Transverse colon (tissue), 4 donors: ENCODE results near the gene TNK2. TPM values are rescaled to one million over a fixed set of nuclear protein-coding genes. Genes with fewer than 3 reads are reported as not detected.
"Not testable (repeated sequence)": the region's sequence is repeated elsewhere in the genome, so short reads cannot be mapped to it uniquely, and the experiment has no call there.

Source experiments
- DNase-seq: peaks from one replicate; pipeline ENCODE4 v3.0.0-alpha.2; 2019
- H3K27ac ChIP-seq, 4 donors: fragments of 200-600 bp; sonication (generic); 2 replicates each; pipeline ENCODE4 v1.5.1; 2016 to 2018; ENCODE audit warnings: inconsistent platforms in 4 of 4
- H3K27me3 ChIP-seq: fragments of 200-600 bp; sonication (generic); 2 replicates; pipeline ENCODE4 v1.5.1; 2017; ENCODE audit warnings: inconsistent platforms
- H3K36me3 ChIP-seq, 4 donors: fragments of 200-600 bp; sonication (generic); 2 replicates each; pipeline ENCODE4 v1.5.1; 2017 to 2019; ENCODE audit warnings: inconsistent platforms in 4 of 4
- H3K4me1 ChIP-seq, 4 donors: fragments of 200-600 bp; sonication (generic); 2 replicates each; pipeline ENCODE4 v1.5.1; 2017 to 2020; ENCODE audit warnings: inconsistent platforms in 4 of 4
- H3K4me3 ChIP-seq, 4 donors: fragments of 200-600 bp; sonication (generic); 1 replicate in 1 of 4; 2 replicates in 3 of 4; pipeline versions ENCODE4 v1.5.1 to v1.6.1; 2017 to 2019; ENCODE audit warnings: inconsistent platforms in 4 of 4
- H3K9me3 ChIP-seq, 2 donors: fragments of 200-600 bp; sonication (generic); 2 replicates each; pipeline ENCODE4 v1.5.1; 2017 to 2019; ENCODE audit warnings: inconsistent platforms in 2 of 2
- EP300 ChIP-seq: sonication (generic); formaldehyde crosslinking; IDR thresholded peaks from one replicate; pipeline ENCODE4 v1.6.1; 2017; ENCODE audit warnings: antibody characterized with exemption, low read depth
- POLR2A ChIP-seq: fragments of 450-650 bp; IDR thresholded peaks from one replicate; pipeline ENCODE4 v1.6.1; 2016; ENCODE audit warnings: antibody characterized with exemption, mild to moderate bottlenecking, moderate library complexity
- POLR2AphosphoS5 ChIP-seq, 3 donors: sonication (generic); formaldehyde crosslinking; IDR thresholded peaks; one replicate each; pipeline ENCODE4 v1.6.1; 2016; ENCODE audit warnings: antibody characterized with exemption in 3 of 3
- WGBS, 2 donors: methylation state at CpG; one replicate each; pipeline ENCODE4 v1.1.5; 2018; ENCODE audit warnings: low coverage in 1 of 2; 5-methylcytosine and 5-hydroxymethylcytosine counted together
- in situ Hi-C, 4 donors: fragments of 200-750 bp; cut with MboI; loops; one replicate each; pipeline versions ENCODE4 v1.15.0 to v1.15.1; 2017; ENCODE audit warnings: low sequenced_read_pairs in 3 of 4, low pct_ligation_motif_present in 1 of 4, low pct_unique_long_range_greater_than_20kb in 1 of 4
- intact Hi-C: fragments of 100-400 bp; cut with DNase I; formaldehyde crosslinking; loops from one replicate; pipeline ENCODE4 v1.15.1; 2023; ENCODE audit warnings: low total_unique reads
- total RNA-seq, 4 donors: library from RNA; depleted of rRNA; stranded (reverse); fragments of >200 nt; gene quantifications; one replicate each; pipeline ENCODE4 v1.1.0, GENCODE V29; 2016
- TF ChIP-seq, protein P1 (sequence below), 5 experiments: fragments of 200-600 bp in 3 of 5; fragments of 450-650 bp in 2 of 5; sonication (generic) in 3 of 5; IDR thresholded peaks; 1 replicate in 2 of 5; 2 replicates in 3 of 5; pipeline ENCODE4 v1.5.1; 2016 to 2017; ENCODE audit warnings: antibody characterized with exemption in 5 of 5, inconsistent platforms in 3 of 5, mild to moderate bottlenecking in 2 of 5, moderate library complexity in 1 of 5

TNK2 gene
- total RNA-seq, 4 donors from 2014 or later: 19.1 to 74.1 (median 21.3) TPM

DNA sequence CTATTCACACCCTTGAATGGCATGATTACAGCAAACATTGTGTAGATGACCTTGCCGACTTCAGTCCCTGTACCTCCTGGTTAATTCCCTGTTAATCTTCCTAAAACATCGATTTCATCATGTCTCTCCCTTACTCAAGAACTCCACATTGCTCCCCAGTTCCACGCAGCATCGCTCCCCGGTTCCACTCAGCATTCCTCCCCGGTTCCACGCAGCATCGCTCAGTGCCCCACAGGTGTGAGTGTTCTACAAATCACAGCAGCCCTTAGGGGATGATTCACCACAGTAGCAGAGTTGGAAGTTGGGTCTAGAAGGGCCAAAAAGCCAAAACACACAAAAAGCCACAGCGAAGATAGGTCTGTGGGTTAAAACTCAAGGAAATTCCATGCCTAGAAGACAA is 8.6 kb upstream of the TNK2 start:
- H3K4me3 ChIP-seq: no peak overlapping the region
- WGBS, 2 donors: 91% methylated on average over 9 of the region's 9 CpGs; no CpG with 5 or more reads in 1 of the 2 donors
- peaks cover 0 to 8% (median 7%) of the 10 kb centered on the region in 4 donors for H3K4me1 ChIP-seq
- no peak for DNase-seq
- H3K27me3 ChIP-seq: no peaks in the 10 kb centered on the region
- intact Hi-C loops (no loop called here), in situ Hi-C loops (loop anchor here in 1 of 4 donors (10.0 kb wide), 1 partner anchor 52 kb away; no protein-coding TSS in a partner anchor)
- H3K27ac ChIP-seq: no peak overlapping the region
- no peak for TF ChIP-seq POLR2A
- TF ChIP-seq, protein P1, sequence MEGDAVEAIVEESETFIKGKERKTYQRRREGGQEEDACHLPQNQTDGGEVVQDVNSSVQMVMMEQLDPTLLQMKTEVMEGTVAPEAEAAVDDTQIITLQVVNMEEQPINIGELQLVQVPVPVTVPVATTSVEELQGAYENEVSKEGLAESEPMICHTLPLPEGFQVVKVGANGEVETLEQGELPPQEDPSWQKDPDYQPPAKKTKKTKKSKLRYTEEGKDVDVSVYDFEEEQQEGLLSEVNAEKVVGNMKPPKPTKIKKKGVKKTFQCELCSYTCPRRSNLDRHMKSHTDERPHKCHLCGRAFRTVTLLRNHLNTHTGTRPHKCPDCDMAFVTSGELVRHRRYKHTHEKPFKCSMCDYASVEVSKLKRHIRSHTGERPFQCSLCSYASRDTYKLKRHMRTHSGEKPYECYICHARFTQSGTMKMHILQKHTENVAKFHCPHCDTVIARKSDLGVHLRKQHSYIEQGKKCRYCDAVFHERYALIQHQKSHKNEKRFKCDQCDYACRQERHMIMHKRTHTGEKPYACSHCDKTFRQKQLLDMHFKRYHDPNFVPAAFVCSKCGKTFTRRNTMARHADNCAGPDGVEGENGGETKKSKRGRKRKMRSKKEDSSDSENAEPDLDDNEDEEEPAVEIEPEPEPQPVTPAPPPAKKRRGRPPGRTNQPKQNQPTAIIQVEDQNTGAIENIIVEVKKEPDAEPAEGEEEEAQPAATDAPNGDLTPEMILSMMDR (IDR thresholded peaks at IDR 0.05): no peak
- no peak for TF ChIP-seq EP300
- no peak for TF ChIP-seq POLR2AphosphoS5 (IDR thresholded peaks at IDR 0.05)
- no peaks in the 10 kb centered on the region for H3K9me3 ChIP-seq
- no peaks in the 10 kb centered on the region for H3K36me3 ChIP-seq

DNA sequence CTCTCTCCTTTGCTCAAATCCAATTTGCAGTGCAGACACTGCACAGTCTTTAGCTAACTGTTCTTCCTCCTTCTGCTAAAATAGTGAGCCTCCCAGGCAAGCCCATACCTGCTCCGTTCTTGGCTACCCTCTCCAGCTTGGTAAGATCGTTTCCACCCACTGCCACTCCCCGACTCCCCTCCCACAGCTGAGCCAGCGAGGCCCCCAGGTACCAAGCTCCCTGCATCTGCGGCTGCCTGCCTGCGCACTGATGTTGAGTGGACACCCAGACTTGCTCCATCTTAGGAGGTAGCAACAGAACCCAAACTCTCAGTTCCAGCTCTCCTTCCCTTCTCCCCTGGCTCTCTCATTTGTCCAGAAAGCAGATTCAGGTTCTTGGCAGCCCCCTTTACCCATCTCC is 7.9 kb upstream of the TNK2 start:
- H3K4me1 ChIP-seq: peaks cover 0 to 8% (median 7%) of the 10 kb centered on the region in 4 donors
- H3K4me3 ChIP-seq: no peak overlapping the region
- no peak overlapping the region for H3K27ac ChIP-seq
- H3K36me3 ChIP-seq: no peaks in the 10 kb centered on the region
- in situ Hi-C loops (loop anchor here in 1 of 4 donors (10.0 kb wide), 1 partner anchor 51 kb away; no protein-coding TSS in a partner anchor), intact Hi-C loops (no loop called here)
- TF ChIP-seq POLR2AphosphoS5 (IDR thresholded peaks at IDR 0.05): no peak
- no peak for TF ChIP-seq EP300
- no peak for TF ChIP-seq POLR2A
- TF ChIP-seq, protein P1 (IDR thresholded peaks at IDR 0.05): no peak
- WGBS, 2 donors: 74% methylated on average over 6 of the region's 6 CpGs; no CpG with 5 or more reads in 1 of the 2 donors
- H3K27me3 ChIP-seq: no peaks in the 10 kb centered on the region
- DNase-seq: no peak
- no peaks in the 10 kb centered on the region for H3K9me3 ChIP-seq

DNA sequence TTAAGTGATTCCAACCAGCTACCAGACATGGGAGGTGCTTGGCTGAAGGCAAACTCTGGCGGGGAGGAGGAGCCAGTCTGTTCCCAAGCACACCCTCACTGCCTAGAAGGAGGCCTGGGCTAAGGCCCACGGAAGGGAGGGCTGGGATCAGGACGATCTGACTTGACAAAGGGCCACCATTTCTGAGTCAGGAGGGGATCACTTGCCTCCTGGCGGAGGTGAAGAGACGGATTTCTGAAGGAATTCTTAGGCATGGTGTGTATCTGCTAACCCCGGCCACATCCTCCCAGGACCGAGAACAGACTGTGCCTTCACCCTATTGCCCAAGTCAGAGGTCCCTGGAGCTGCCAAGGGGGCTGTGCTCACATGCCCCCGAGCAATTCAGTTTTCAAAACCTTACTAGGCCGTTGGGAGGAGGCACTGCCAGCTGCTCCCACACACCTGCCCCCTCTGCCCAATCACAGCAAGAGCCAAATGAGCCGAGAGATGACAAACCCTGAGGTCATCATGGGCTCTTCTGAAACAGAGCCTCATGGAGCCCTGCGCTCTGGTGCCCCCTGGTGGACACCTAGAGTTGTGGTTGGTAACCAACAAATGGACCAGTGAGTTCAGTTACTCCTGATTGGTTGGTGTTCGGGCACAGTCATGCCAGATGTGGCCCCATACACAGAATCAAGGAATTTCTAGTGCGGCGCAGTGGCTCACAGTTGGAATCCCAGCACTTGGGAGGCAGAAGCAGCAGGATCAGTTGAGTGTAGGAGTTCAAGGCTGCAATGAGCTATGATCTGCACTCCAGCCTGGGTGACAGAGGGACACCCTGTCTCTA is 6.5 kb upstream of the TNK2 start:
- no peak overlapping the region for H3K4me3 ChIP-seq
- in situ Hi-C loops (loop anchor here in 2 of 4 donors (5.0 to 10.0 kb wide), 2 partner anchors 50 to 53 kb away; no protein-coding TSS in a partner anchor), intact Hi-C loops (loop anchor here (5.0 kb wide), 1 partner anchor 53 kb away; no protein-coding TSS in a partner anchor)
- peak; percentile 94 for DNase-seq
- WGBS, 2 donors: 28% methylated on average over 13 of the region's 14 CpGs; no CpG with 5 or more reads in 1 of the 2 donors
- H3K27ac ChIP-seq: peak overlapping the region; percentile 61 to 85 (median 70)
- no peaks in the 10 kb centered on the region for H3K27me3 ChIP-seq
- H3K9me3 ChIP-seq: no peaks in the 10 kb centered on the region
- peaks cover 0 to 16% (median 9%) of the 10 kb centered on the region in 4 donors for H3K4me1 ChIP-seq
- no peaks in the 10 kb centered on the region for H3K36me3 ChIP-seq
- peak in 1 of 3 donors; percentile 44 for TF ChIP-seq POLR2AphosphoS5 (IDR thresholded peaks at IDR 0.05)
- TF ChIP-seq POLR2A: no peak
- TF ChIP-seq EP300: no peak
- TF ChIP-seq, protein P1 (IDR thresholded peaks at IDR 0.05): peak; percentile 94 to 97 (median 96)

DNA sequence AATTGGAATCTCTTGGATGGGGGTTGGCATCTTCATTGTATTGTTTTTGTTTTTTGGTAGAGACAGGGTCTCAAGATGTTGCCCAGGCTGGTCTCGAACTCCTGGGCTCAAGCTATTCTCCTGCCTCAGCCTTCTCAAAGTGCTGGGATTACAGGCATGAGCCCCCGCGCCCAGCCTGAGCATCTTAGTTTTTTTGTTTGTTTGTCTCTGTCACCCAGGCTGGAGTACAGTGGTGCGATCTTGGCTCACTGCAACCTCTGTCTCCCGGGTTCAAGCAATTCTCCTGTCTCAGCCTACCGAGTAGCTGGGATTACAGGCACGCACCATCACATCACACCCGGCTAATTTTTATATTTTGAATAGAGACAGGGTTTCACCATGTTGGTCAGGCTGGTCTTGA is 5.8 kb upstream of the TNK2 start:
- 94% methylated on average over 8 of the region's 8 CpGs; no CpG with 5 or more reads in 1 of the 2 donors for WGBS, 2 donors
- not testable (repeated sequence) for H3K4me3 ChIP-seq, H3K9me3 ChIP-seq, DNase-seq, H3K36me3 ChIP-seq, H3K27me3 ChIP-seq
- in situ Hi-C loops (loop anchor here in 2 of 4 donors (5.0 to 10.0 kb wide), 2 partner anchors 49 to 52 kb away; no protein-coding TSS in a partner anchor), intact Hi-C loops (loop anchor here (5.0 kb wide), 1 partner anchor 52 kb away; no protein-coding TSS in a partner anchor)
- Histone ChIP-seq H3K4me1 (peaks cover 0 to 18% (median 9%) of the 10 kb centered on the region in 4 donors), H3K27ac (peak overlapping the region; percentile 61 to 85 (median 70))
